HCT116 (cell line): Measurements from ENCODE around the gene HDLBP. TPM values are rescaled to one million over a fixed set of nuclear protein-coding genes. Genes with fewer than 3 reads are reported as not detected.

Experiments used
- ATAC-seq: fragments of 200-7000 bp; cut with Tn5 transposase; 2 replicates; pipeline ENCODE4 v1.9.1; 2020; ENCODE audit warnings: mild to moderate bottlenecking, moderate library complexity
- BruUV-seq: library from RNA; stranded (reverse); fragments of 400-500 nt; replicated peaks from 2 replicates; lab custom pipeline; 2021; lab: Mats Ljungman, UMichigan
- CTCF ChIA-PET: fragments of 300-600 bp; sonication (Branson Sonifier 250); formaldehyde crosslinking; loops from one replicate; lab custom pipeline; 2021; ENCODE audit warnings: antibody characterized with exemption; lab: Charles Lee
- POLR2A ChIA-PET: fragments of 300-600, 350-600 bp; sonication (Branson Sonifier 250); formaldehyde crosslinking; loops from one replicate; lab custom pipeline; 2021; ENCODE audit warnings: antibody characterized with exemption; lab: Charles Lee
- RAD21 ChIA-PET, 2 experiments: fragments of 300-600 bp; sonication (Branson Sonifier 250); formaldehyde crosslinking; loops; one replicate each; lab custom pipeline; 2023; ENCODE audit warnings: low total read pairs in 2 of 2; ENCODE audit not compliant: uncharacterized antibody in 2 of 2, unreplicated experiment in 2 of 2, low non-redundant PET in 1 of 2; lab: Charles Lee
- DNase-seq: peaks from one replicate; pipeline ENCODE4 v3.0.0-alpha.2; 2010; ENCODE audit warnings: low read depth, low spot score
- H2AFZ ChIP-seq: fragments of 200-600 bp; shearing (Covaris generic), sonication (generic); 2 replicates; pipeline ENCODE4 v1.6.1; 2017; ENCODE audit warnings: low read depth, mixed run types, mixed read lengths, antibody characterized with exemption, low read length; ENCODE audit not compliant: poor library complexity, severe bottlenecking
- H3K27ac ChIP-seq: 2 replicates; pipeline ENCODE4 v1.5.1; 2012; ENCODE audit warnings: low read depth, low read length
- H3K27me3 ChIP-seq: fragments of 200-600 bp; sonication (generic); 2 replicates; pipeline ENCODE4 v1.6.1; 2016; ENCODE audit warnings: mixed run types, low read length, mixed read lengths; ENCODE audit not compliant: insufficient read depth
- H3K36me3 ChIP-seq, 2 experiments: fragments of 200-500 bp in 1 of 2; fragments of 200-600 bp in 1 of 2; sonication (Bioruptor generic) in 1 of 2; sonication (generic) in 1 of 2; 2 replicates each; pipeline versions ENCODE4 v1.5.1 to v1.6.1; 2014 to 2016; ENCODE audit warnings: low read length in 2 of 2, inconsistent platforms in 1 of 2, mixed read lengths in 1 of 2, mixed run types in 1 of 2; ENCODE audit not compliant: insufficient read depth in 2 of 2, control insufficient read depth in 1 of 2
- H3K4me1 ChIP-seq, 2 experiments: fragments of 200-600 bp in 1 of 2; sonication (generic) in 1 of 2; 2 replicates each; pipeline versions ENCODE4 v1.5.1 to v1.6.1; 2012 to 2017; ENCODE audit warnings: low read length in 2 of 2, inconsistent platforms in 1 of 2, mild to moderate bottlenecking in 1 of 2, mixed read lengths in 1 of 2, mixed run types in 1 of 2, moderate library complexity in 1 of 2; ENCODE audit not compliant: insufficient read depth in 2 of 2, control insufficient read depth in 1 of 2
- H3K4me2 ChIP-seq: fragments of 200-600 bp; sonication (generic); 2 replicates; pipeline ENCODE4 v1.6.1; 2017; ENCODE audit warnings: mixed run types, low read length, mixed read lengths
- H3K4me3 ChIP-seq, 2 experiments: fragments of 200-600 bp in 1 of 2; sonication (generic) in 1 of 2; replicated peaks in 1 of 2; 2 replicates each; pipeline ENCODE4 v1.5.1; 2011 to 2016; ENCODE audit warnings: low read length in 2 of 2, control low read depth in 1 of 2, low read depth in 1 of 2, mild to moderate bottlenecking in 1 of 2, mixed read lengths in 1 of 2, mixed run types in 1 of 2
- H3K79me2 ChIP-seq: fragments of 200-600 bp; sonication (generic); 2 replicates; pipeline ENCODE4 v1.6.1; 2017; ENCODE audit warnings: mild to moderate bottlenecking, mixed run types, low read length, moderate library complexity, mixed read lengths; ENCODE audit not compliant: insufficient read depth
- H3K9ac ChIP-seq: fragments of 200-600 bp; sonication (generic); 2 replicates; pipeline ENCODE4 v1.6.1; 2016; ENCODE audit warnings: low read length, mixed read lengths
- H3K9me2 ChIP-seq: fragments of 200-600 bp; sonication (generic), shearing (Covaris generic); 2 replicates; pipeline ENCODE4 v1.6.1; 2017; ENCODE audit warnings: mixed run types, mild to moderate bottlenecking, moderate library complexity; ENCODE audit not compliant: insufficient read depth
- H3K9me3 ChIP-seq, 2 experiments: fragments of 200-500 bp in 1 of 2; fragments of 200-600 bp in 1 of 2; sonication (Bioruptor generic) in 1 of 2; sonication (generic) in 1 of 2; 2 replicates each; pipeline ENCODE4 v1.6.1; 2014 to 2017; ENCODE audit warnings: low read length in 2 of 2, mixed read lengths in 2 of 2, inconsistent platforms in 1 of 2, low read depth in 1 of 2, mild to moderate bottlenecking in 1 of 2, mixed run types in 1 of 2, moderate library complexity in 1 of 2; ENCODE audit not compliant: control insufficient read depth in 1 of 2, insufficient read depth in 1 of 2
- H4K20me1 ChIP-seq: fragments of 200-600 bp; sonication (generic), shearing (Covaris generic); 2 replicates; pipeline ENCODE4 v1.6.1; 2017; ENCODE audit warnings: mixed run types, mild to moderate bottlenecking, moderate library complexity; ENCODE audit not compliant: insufficient read depth
- CBX3 ChIP-seq: IDR thresholded peaks from 2 replicates; pipeline ENCODE4 v1.6.1; 2012; ENCODE audit warnings: low read depth
- CEBPB ChIP-seq: IDR thresholded peaks from 2 replicates; pipeline ENCODE4 v1.6.1; 2012; ENCODE audit warnings: low read depth
- ELF1 ChIP-seq: IDR thresholded peaks from 2 replicates; pipeline ENCODE4 v1.6.1; 2012; ENCODE audit warnings: low read depth, borderline replicate concordance
- EZH2 ChIP-seq: fragments of 200-600 bp; sonication (generic); IDR thresholded peaks from 2 replicates; pipeline ENCODE4 v1.6.1; 2017; ENCODE audit warnings: antibody characterized with exemption, mixed run types
- EZH2phosphoT487 ChIP-seq: fragments of 200-600 bp; IDR thresholded peaks from 2 replicates; pipeline ENCODE4 v1.6.1; 2018; ENCODE audit warnings: antibody characterized with exemption, borderline replicate concordance
- FOSL1 ChIP-seq: IDR thresholded peaks from 2 replicates; pipeline ENCODE4 v1.6.1; 2012; ENCODE audit warnings: low read depth
- POLR2A ChIP-seq: IDR thresholded peaks from 2 replicates; pipeline ENCODE4 v1.7.0; 2011; ENCODE audit warnings: borderline replicate concordance; ENCODE audit not compliant: insufficient read depth, insufficient read length; ENCODE audit errors: extremely low read depth
- POLR2AphosphoS5 ChIP-seq: IDR thresholded peaks from 2 replicates; pipeline ENCODE4 v1.6.1; 2011; ENCODE audit warnings: mild to moderate bottlenecking, low read depth, low read length, moderate library complexity
- RAD21 ChIP-seq: IDR thresholded peaks from 2 replicates; pipeline ENCODE4 v1.6.1; 2012; ENCODE audit warnings: low read depth, mild to moderate bottlenecking
- SIN3A ChIP-seq: IDR thresholded peaks from 2 replicates; pipeline ENCODE4 v1.6.1; 2012; ENCODE audit warnings: low read depth
- SP1 ChIP-seq: IDR thresholded peaks from 2 replicates; pipeline ENCODE4 v1.6.1; 2012; ENCODE audit warnings: low read depth
- SRF ChIP-seq: IDR thresholded peaks from 2 replicates; pipeline ENCODE4 v1.6.1; 2012; ENCODE audit warnings: low read depth
- TCF7L2 ChIP-seq: IDR thresholded peaks from 2 replicates; pipeline ENCODE4 v1.7.0; 2011; ENCODE audit warnings: borderline replicate concordance, inconsistent platforms; ENCODE audit not compliant: insufficient read depth, insufficient read length; ENCODE audit errors: extremely low read depth
- ZNF274 ChIP-seq: fragments of 200-500 bp; sonication (Bioruptor generic); IDR thresholded peaks from 2 replicates; pipeline ENCODE4 v1.6.1; 2014; ENCODE audit warnings: mild to moderate bottlenecking, low read depth, low read length, inconsistent platforms
- intact Hi-C: fragments of 100-400 bp; cut with micrococcal nuclease; formaldehyde crosslinking; loops from 2 replicates; pipeline ENCODE4 v1.10.0; 2022
- total RNA-seq: library from RNA; stranded (reverse); gene quantifications from one replicate; pipeline ENCODE4 v1.2.1, GENCODE V29; 2021; ENCODE audit not compliant: unreplicated experiment
- TF ChIP-seq, protein P1 (sequence below): IDR thresholded peaks from 2 replicates; pipeline ENCODE4 v1.6.1; 2012
- TF ChIP-seq, protein P2 (sequence below), 3 experiments: fragments of 200-600 bp in 1 of 3; sonication (generic) in 1 of 3; IDR thresholded peaks in 2 of 3; conservative IDR thresholded peaks in 1 of 3; 2 replicates each; pipeline ENCODE4 v1.5.1; 2012 to 2017; ENCODE audit warnings: low read depth in 2 of 3, low read length in 2 of 3, antibody characterized with exemption in 1 of 3, borderline replicate concordance in 1 of 3, control low read depth in 1 of 3, mild to moderate bottlenecking in 1 of 3, mixed read lengths in 1 of 3, mixed run types in 1 of 3, moderate library complexity in 1 of 3; ENCODE audit not compliant: insufficient read depth in 1 of 3
- TF ChIP-seq, protein P3 (sequence below): IDR thresholded peaks from 2 replicates; pipeline ENCODE4 v1.6.1; 2012; ENCODE audit warnings: low read depth

HDLBP gene
- total RNA-seq, 1 experiment from 2014 or later: 462 TPM

DNA sequence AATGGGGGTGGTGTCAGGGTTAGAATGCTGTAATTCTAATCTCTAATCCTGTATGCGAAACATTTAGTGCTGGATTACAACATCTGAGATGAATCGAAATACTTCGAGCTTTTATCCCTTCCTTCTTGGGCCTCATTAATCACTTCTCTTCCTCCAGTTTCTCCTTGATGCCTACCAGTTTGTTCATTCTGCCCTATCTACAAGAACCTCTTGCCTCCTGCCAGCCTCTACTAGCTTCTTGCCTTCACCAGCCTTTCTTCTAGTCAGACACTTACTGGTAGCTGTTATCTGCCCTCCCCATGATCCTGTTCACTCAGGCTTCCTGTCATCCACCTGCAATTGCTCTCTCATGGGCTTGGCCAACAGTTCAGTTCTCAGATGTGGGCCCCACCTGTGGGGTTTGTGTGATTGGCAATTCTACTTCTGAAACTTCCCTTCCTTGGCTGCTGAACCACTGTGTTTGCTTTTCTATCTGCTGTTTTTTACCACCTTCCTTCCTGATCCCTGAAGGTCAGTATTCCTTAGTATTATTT is 25.2 kb upstream of the HDLBP start:
- DNase-seq: no peak
- H3K4me2 ChIP-seq: no peak overlapping the region
- no peaks in the 10 kb centered on the region for H3K27me3 ChIP-seq
- no peak overlapping the region for H3K4me3 ChIP-seq
- no peak for ATAC-seq
- TF ChIP-seq FOSL1: no peak
- no peak for TF ChIP-seq SIN3A
- TF ChIP-seq, protein P1, sequence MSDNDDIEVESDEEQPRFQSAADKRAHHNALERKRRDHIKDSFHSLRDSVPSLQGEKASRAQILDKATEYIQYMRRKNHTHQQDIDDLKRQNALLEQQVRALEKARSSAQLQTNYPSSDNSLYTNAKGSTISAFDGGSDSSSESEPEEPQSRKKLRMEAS: no peak
- no peak for TF ChIP-seq CEBPB
- TF ChIP-seq ELF1: no peak
- no peak for TF ChIP-seq SP1
- TF ChIP-seq CBX3: no peak
- TF ChIP-seq TCF7L2: no peak
- no peak for TF ChIP-seq POLR2AphosphoS5
- no peak for TF ChIP-seq SRF
- no peak for TF ChIP-seq ZNF274
- TF ChIP-seq, protein P2, sequence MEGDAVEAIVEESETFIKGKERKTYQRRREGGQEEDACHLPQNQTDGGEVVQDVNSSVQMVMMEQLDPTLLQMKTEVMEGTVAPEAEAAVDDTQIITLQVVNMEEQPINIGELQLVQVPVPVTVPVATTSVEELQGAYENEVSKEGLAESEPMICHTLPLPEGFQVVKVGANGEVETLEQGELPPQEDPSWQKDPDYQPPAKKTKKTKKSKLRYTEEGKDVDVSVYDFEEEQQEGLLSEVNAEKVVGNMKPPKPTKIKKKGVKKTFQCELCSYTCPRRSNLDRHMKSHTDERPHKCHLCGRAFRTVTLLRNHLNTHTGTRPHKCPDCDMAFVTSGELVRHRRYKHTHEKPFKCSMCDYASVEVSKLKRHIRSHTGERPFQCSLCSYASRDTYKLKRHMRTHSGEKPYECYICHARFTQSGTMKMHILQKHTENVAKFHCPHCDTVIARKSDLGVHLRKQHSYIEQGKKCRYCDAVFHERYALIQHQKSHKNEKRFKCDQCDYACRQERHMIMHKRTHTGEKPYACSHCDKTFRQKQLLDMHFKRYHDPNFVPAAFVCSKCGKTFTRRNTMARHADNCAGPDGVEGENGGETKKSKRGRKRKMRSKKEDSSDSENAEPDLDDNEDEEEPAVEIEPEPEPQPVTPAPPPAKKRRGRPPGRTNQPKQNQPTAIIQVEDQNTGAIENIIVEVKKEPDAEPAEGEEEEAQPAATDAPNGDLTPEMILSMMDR (IDR thresholded peaks at IDR 0.05 in 2 of 3, conservative IDR thresholded peaks at IDR 0.05 in 1 of 3; ENCODE audit: borderline replicate concordance in 1 of 3, insufficient read depth in 1 of 3, low read depth in 2 of 3, low read length in 2 of 3): no peak
- TF ChIP-seq EZH2: no peak
- TF ChIP-seq EZH2phosphoT487: no peak
- TF ChIP-seq RAD21: no peak
- TF ChIP-seq, protein P3, sequence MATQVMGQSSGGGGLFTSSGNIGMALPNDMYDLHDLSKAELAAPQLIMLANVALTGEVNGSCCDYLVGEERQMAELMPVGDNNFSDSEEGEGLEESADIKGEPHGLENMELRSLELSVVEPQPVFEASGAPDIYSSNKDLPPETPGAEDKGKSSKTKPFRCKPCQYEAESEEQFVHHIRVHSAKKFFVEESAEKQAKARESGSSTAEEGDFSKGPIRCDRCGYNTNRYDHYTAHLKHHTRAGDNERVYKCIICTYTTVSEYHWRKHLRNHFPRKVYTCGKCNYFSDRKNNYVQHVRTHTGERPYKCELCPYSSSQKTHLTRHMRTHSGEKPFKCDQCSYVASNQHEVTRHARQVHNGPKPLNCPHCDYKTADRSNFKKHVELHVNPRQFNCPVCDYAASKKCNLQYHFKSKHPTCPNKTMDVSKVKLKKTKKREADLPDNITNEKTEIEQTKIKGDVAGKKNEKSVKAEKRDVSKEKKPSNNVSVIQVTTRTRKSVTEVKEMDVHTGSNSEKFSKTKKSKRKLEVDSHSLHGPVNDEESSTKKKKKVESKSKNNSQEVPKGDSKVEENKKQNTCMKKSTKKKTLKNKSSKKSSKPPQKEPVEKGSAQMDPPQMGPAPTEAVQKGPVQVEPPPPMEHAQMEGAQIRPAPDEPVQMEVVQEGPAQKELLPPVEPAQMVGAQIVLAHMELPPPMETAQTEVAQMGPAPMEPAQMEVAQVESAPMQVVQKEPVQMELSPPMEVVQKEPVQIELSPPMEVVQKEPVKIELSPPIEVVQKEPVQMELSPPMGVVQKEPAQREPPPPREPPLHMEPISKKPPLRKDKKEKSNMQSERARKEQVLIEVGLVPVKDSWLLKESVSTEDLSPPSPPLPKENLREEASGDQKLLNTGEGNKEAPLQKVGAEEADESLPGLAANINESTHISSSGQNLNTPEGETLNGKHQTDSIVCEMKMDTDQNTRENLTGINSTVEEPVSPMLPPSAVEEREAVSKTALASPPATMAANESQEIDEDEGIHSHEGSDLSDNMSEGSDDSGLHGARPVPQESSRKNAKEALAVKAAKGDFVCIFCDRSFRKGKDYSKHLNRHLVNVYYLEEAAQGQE: no peak
- no peak for TF ChIP-seq POLR2A
- BruUV-seq: no TSS peak
- no peaks in the 10 kb centered on the region for H3K9me3 ChIP-seq
- H3K27ac ChIP-seq: no peak overlapping the region
- peaks cover 61% of the 10 kb centered on the region for H3K79me2 ChIP-seq
- peaks cover 70% of the 10 kb centered on the region in 2 experiments for H3K36me3 ChIP-seq
- ChIA-PET RAD21 (no interaction called here), POLR2A (no interaction called here), CTCF (no interaction called here)
- no peaks in the 10 kb centered on the region for H3K4me1 ChIP-seq
- H4K20me1 ChIP-seq: peaks cover 14% of the 10 kb centered on the region; the same call in 1 of the 2 replicates
- no peak overlapping the region for H3K9ac ChIP-seq
- intact Hi-C loops: no loop called here
- no peak overlapping the region for H2AFZ ChIP-seq
- H3K9me2 ChIP-seq: no peaks in the 10 kb centered on the region
